Endothelial cell of umbilical vein (primary cell): Measurements from ENCODE around the gene SLC29A3.

Experiments used
- CTCF ChIP-seq, 2 donors: IDR thresholded peaks; 1 replicate in 1 of 2; 2 replicates in 1 of 2; pipeline ENCODE4 v1.5.1; 2011; ENCODE audit warnings: low read length in 2 of 2, mild to moderate bottlenecking in 2 of 2, moderate library complexity in 2 of 2, control low read depth in 1 of 2, inconsistent platforms in 1 of 2, low read depth in 1 of 2; ENCODE audit not compliant: insufficient read depth in 1 of 2; ENCODE audit errors: extremely low read depth in 1 of 2
- EZH2 ChIP-seq: IDR thresholded peaks from 2 replicates; pipeline ENCODE4 v1.6.1; 2012; ENCODE audit warnings: borderline replicate concordance, low read depth, mild to moderate bottlenecking, moderate library complexity, low read length, inconsistent platforms; ENCODE audit not compliant: severe bottlenecking
- FOS ChIP-seq: IDR thresholded peaks from 2 replicates; pipeline ENCODE4 v1.6.1; 2011; ENCODE audit warnings: mild to moderate bottlenecking, low read length, moderate library complexity, borderline replicate concordance; ENCODE audit not compliant: insufficient read depth
- POLR2A ChIP-seq: IDR thresholded peaks from 2 replicates; pipeline ENCODE4 v1.6.1; 2012; ENCODE audit warnings: low read depth, mild to moderate bottlenecking, control low read depth, low read length
- POLR2AphosphoS5 ChIP-seq: IDR thresholded peaks from 2 replicates; pipeline ENCODE4 v1.6.1; 2012; ENCODE audit warnings: low read depth, mild to moderate bottlenecking, control low read depth, low read length, moderate library complexity; ENCODE audit not compliant: insufficient read depth
- TF ChIP-seq, protein P1 (sequence below): IDR thresholded peaks from 2 replicates; pipeline ENCODE4 v1.6.1; 2011; ENCODE audit not compliant: insufficient read depth, insufficient read length

GRCh38 chr10:71295641-71296040 lies 23.4 kb upstream of the SLC29A3 start:
- no peak for TF ChIP-seq CTCF (IDR thresholded peaks at IDR 0.05; ENCODE audit: extremely low read depth in 1 of 2, insufficient read depth in 1 of 2, low read depth in 1 of 2, low read length in 2 of 2)
- TF ChIP-seq, protein P1, sequence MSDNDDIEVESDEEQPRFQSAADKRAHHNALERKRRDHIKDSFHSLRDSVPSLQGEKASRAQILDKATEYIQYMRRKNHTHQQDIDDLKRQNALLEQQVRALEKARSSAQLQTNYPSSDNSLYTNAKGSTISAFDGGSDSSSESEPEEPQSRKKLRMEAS: no peak
- TF ChIP-seq POLR2AphosphoS5: no peak
- TF ChIP-seq POLR2A: no peak
- TF ChIP-seq EZH2: no peak
- no peak for TF ChIP-seq FOS
